Calu3 (cell line): ENCODE data around the gene TM7SF2. TPM values are rescaled to one million over a fixed set of nuclear protein-coding genes. Genes with fewer than 3 reads are reported as not detected.

Experiments
- BruUV-seq: library from RNA; stranded (reverse); fragments of 400-500 nt; replicated peaks from 2 replicates; lab custom pipeline; 2021; lab: Mats Ljungman, UMichigan
- CTCF ChIA-PET: fragments of 300-600 bp; sonication (Branson Sonifier 250); formaldehyde crosslinking; loops from one replicate; lab custom pipeline; 2022; ENCODE audit warnings: antibody characterized with exemption; lab: Charles Lee
- DNase-seq: peaks from one replicate; pipeline ENCODE4 v3.0.0; 2022
- H3K27ac Mint-ChIP-seq: one replicate; pipeline ENCODE4 v1.8.0; 2022; ENCODE audit warnings: mixed read lengths; ENCODE audit not compliant: unreplicated experiment
- H3K27me3 Mint-ChIP-seq: one replicate; pipeline ENCODE4 v1.8.0; 2022; ENCODE audit warnings: mixed read lengths; ENCODE audit not compliant: unreplicated experiment
- H3K36me3 Mint-ChIP-seq: one replicate; pipeline ENCODE4 v1.8.0; 2022; ENCODE audit warnings: mild to moderate bottlenecking, moderate library complexity, mixed read lengths; ENCODE audit not compliant: insufficient read depth, unreplicated experiment
- H3K4me1 Mint-ChIP-seq: one replicate; pipeline ENCODE4 v1.8.0; 2022; ENCODE audit warnings: mild to moderate bottlenecking, low read depth, mixed read lengths; ENCODE audit not compliant: unreplicated experiment
- H3K4me3 Mint-ChIP-seq: one replicate; pipeline ENCODE4 v1.8.0; 2022; ENCODE audit warnings: mild to moderate bottlenecking, low read depth, moderate library complexity, mixed read lengths; ENCODE audit not compliant: unreplicated experiment
- H3K9me3 Mint-ChIP-seq: one replicate; pipeline ENCODE4 v1.8.0; 2022; ENCODE audit warnings: low read depth, mixed read lengths; ENCODE audit not compliant: unreplicated experiment
- CTCF ChIP-seq: fragments of 200-600 bp; IDR thresholded peaks from one replicate; pipeline ENCODE4 v1.8.0; 2022; ENCODE audit warnings: antibody characterized with exemption; ENCODE audit not compliant: unreplicated experiment
- intact Hi-C: fragments of 100-400 bp; cut with micrococcal nuclease; formaldehyde crosslinking; loops from one replicate; pipeline ENCODE4 v1.10.0; 2022; ENCODE audit not compliant: unreplicated experiment
- total RNA-seq: library from RNA; stranded (reverse); gene quantifications from 2 replicates; pipeline ENCODE4 v1.2.3, GENCODE V29; 2022

The TM7SF2 gene
- total RNA-seq, 1 experiment from 2014 or later, result 41.2 TPM

- H3K36me3 Mint-ChIP-seq, result peaks cover 63% of the 10 kb centered on the region
- no peaks in the 10 kb centered on the region for H3K27me3 Mint-ChIP-seq
- intact Hi-C loops, result loop anchor here (2.0 kb wide), 1 partner anchor 16 kb away; no protein-coding TSS in a partner anchor
- CTCF ChIA-PET, result interaction anchor here (0.5 to 3.4 kb wide), 5 partner anchors 13 to 358 kb away, joined by 3 to 27 read pairs (median 4); partner anchors contain the start of genes CAPN1, FAU and MRPL49
- no TSS peak for BruUV-seq
- DNase-seq, result peak; percentile 91
- peaks cover 28% of the 10 kb centered on the region for H3K4me1 Mint-ChIP-seq
- H3K9me3 Mint-ChIP-seq, result no peaks in the 10 kb centered on the region
- H3K4me3 Mint-ChIP-seq, result peak within 1 kb of the TSS; percentile 99
- H3K27ac Mint-ChIP-seq, result peak within 1 kb of the TSS; percentile 100
- no peak for TF ChIP-seq CTCF
Observed at GRCh38 chr11:65134240-65134951, 22.7 kb downstream of the TM7SF2 start, which contains the start of gene SYVN1. SYVN1 (minus strand) TSS chr11:65134519; CDS start chr11:65133601, 918 bp downstream.

GRCh38 chr11:65134952-65135632 lies 23.4 kb downstream of the TM7SF2 start:
- H3K27me3 Mint-ChIP-seq, result no peaks in the 10 kb centered on the region

GRCh38 chr11:65135633-65136145 lies 24.0 kb downstream of the TM7SF2 start:
- DNase-seq, result no peak
- Mint-ChIP-seq H3K36me3 (peaks cover 52% of the 10 kb centered on the region), H3K4me3 (peak overlapping the region; percentile 99), H3K4me1 (peaks cover 28% of the 10 kb centered on the region), H3K27me3 (peaks cover 3% of the 10 kb centered on the region), H3K27ac (peak overlapping the region; percentile 100), H3K9me3 (no peaks in the 10 kb centered on the region)
- no TSS peak for BruUV-seq
- TF ChIP-seq CTCF, result no peak
- intact Hi-C loops, result loop anchor here (2.0 to 5.0 kb wide), 2 partner anchors 15 to 47 kb away; partner anchors contain the start of gene CAPN1
- CTCF ChIA-PET, result interaction anchor here (0.5 to 3.4 kb wide), 6 partner anchors 14 to 805 kb away, joined by 3 to 27 read pairs (median 4); partner anchors contain the start of genes CAPN1, FAU and MRPL49

More at GRCh38 chr11:65134952-65135632, 23.4 kb downstream of the TM7SF2 start:
- CTCF ChIA-PET, result interaction anchor here (0.5 to 3.4 kb wide), 8 partner anchors 13 to 805 kb away, joined by 3 to 27 read pairs (median 4); partner anchors contain the start of genes CAPN1, FAU and MRPL49
- H3K9me3 Mint-ChIP-seq, result no peaks in the 10 kb centered on the region
- no peak for TF ChIP-seq CTCF
- peak overlapping the region; percentile 99 for H3K4me3 Mint-ChIP-seq
- DNase-seq, result peak; percentile 92
- TSS peak; percentile 84 for BruUV-seq
- peaks cover 28% of the 10 kb centered on the region for H3K4me1 Mint-ChIP-seq
- peaks cover 56% of the 10 kb centered on the region for H3K36me3 Mint-ChIP-seq
- intact Hi-C loops, result loop anchor here (2.0 to 5.0 kb wide), 2 partner anchors 16 to 47 kb away; partner anchors contain the start of gene CAPN1
- H3K27ac Mint-ChIP-seq, result peak overlapping the region; percentile 100

- intact Hi-C loops, result loop anchor here (5.0 kb wide), 1 partner anchor 46 kb away; the partner anchor contains the start of gene CAPN1
- Mint-ChIP-seq H3K27ac (no peak overlapping the region), H3K27me3 (peaks cover 12% of the 10 kb centered on the region), H3K4me1 (peaks cover 28% of the 10 kb centered on the region), H3K4me3 (peak overlapping the region; percentile 99), H3K9me3 (no peaks in the 10 kb centered on the region), H3K36me3 (peaks cover 43% of the 10 kb centered on the region)
- no peak for TF ChIP-seq CTCF
- no peak for DNase-seq
- CTCF ChIA-PET, result interaction anchor here (0.8 kb wide), 1 partner anchor 9 kb away, joined by 6 read pairs; no protein-coding TSS in a partner anchor
- BruUV-seq, result no TSS peak
Observed at GRCh38 chr11:65136515-65137096, 24.9 kb downstream of the TM7SF2 start.
